CD4-positive, alpha-beta T cell (primary cell): ENCODE measurements around the gene LGALS8. TPM values are rescaled to one million over a fixed set of nuclear protein-coding genes. Genes with fewer than 3 reads are reported as not detected.

Experiments used
- ATAC-seq: fragments of 200-7000 bp; cut with Tn5 transposase; one replicate; pipeline ENCODE4 v1.10.0; 2022; ENCODE audit warnings: mild to moderate bottlenecking; ENCODE audit not compliant: poor library complexity
- CTCF ChIA-PET: fragments of 350-600 bp; sonication (Branson Sonifier 250); formaldehyde crosslinking; loops from one replicate; lab custom pipeline; 2021; ENCODE audit warnings: antibody characterized with exemption, inconsistent platforms; lab: Charles Lee
- POLR2A ChIA-PET: fragments of 350-600 bp; sonication (Branson Sonifier 250); formaldehyde crosslinking; loops from one replicate; lab custom pipeline; 2021; ENCODE audit warnings: antibody characterized with exemption, inconsistent platforms; lab: Charles Lee
- DNase-seq, 14 experiments: peaks; one replicate each; pipeline ENCODE4 v3.0.0-alpha.2; 2013 to 2020; ENCODE audit warnings: mixed read lengths in 2 of 14
- H3K27ac ChIP-seq, 2 donors: one replicate each; pipeline versions ENCODE4 v1.5.1 to v1.7.0; 2013; ENCODE audit warnings: low read length in 2 of 2, low read depth in 1 of 2, mild to moderate bottlenecking in 1 of 2
- H3K27me3 ChIP-seq, 2 experiments: 1 replicate in 1 of 2; 2 replicates in 1 of 2; pipeline versions ENCODE4 v1.6.1 to v1.7.0; 2013; ENCODE audit warnings: low read length in 2 of 2, control low read depth in 1 of 2, mild to moderate bottlenecking in 1 of 2, moderate library complexity in 1 of 2; ENCODE audit not compliant: insufficient read depth in 2 of 2, control insufficient read depth in 1 of 2
- H3K36me3 ChIP-seq: one replicate; pipeline ENCODE4 v1.6.1; 2013; ENCODE audit warnings: low read length, control low read depth; ENCODE audit not compliant: insufficient read depth
- H3K4me1 ChIP-seq: one replicate; pipeline ENCODE4 v1.6.1; 2013; ENCODE audit warnings: low read length, control low read depth; ENCODE audit not compliant: insufficient read depth
- H3K4me3 ChIP-seq: one replicate; pipeline ENCODE4 v1.5.1; 2013; ENCODE audit warnings: mild to moderate bottlenecking, low read length, moderate library complexity
- H3K9me3 ChIP-seq, 2 experiments: 1 replicate in 1 of 2; 2 replicates in 1 of 2; pipeline versions ENCODE4 v1.6.1 to v1.7.0; 2013; ENCODE audit warnings: low read length in 2 of 2, mild to moderate bottlenecking in 2 of 2, control low read depth in 1 of 2, moderate library complexity in 1 of 2; ENCODE audit not compliant: control insufficient read depth in 1 of 2, insufficient read depth in 1 of 2
- H3K27ac Mint-ChIP-seq: one replicate; pipeline ENCODE4 v1.8.0; 2020; ENCODE audit warnings: mixed read lengths
- H3K27me3 Mint-ChIP-seq: one replicate; pipeline ENCODE4 v1.8.0; 2021; ENCODE audit warnings: mixed read lengths
- H3K36me3 Mint-ChIP-seq: one replicate; pipeline ENCODE4 v1.8.0; 2021; ENCODE audit warnings: low read depth, mixed read lengths
- H3K4me1 Mint-ChIP-seq: one replicate; pipeline ENCODE4 v1.8.0; 2021; ENCODE audit warnings: low read depth, mixed read lengths
- H3K4me3 Mint-ChIP-seq: one replicate; pipeline ENCODE4 v1.8.0; 2020; ENCODE audit warnings: mild to moderate bottlenecking, mixed read lengths
- H3K9me3 Mint-ChIP-seq: one replicate; pipeline ENCODE4 v1.8.0; 2020; ENCODE audit warnings: mixed read lengths
- intact Hi-C, 2 experiments: fragments of 100-400 bp; cut with DNase I in 1 of 2; cut with micrococcal nuclease in 1 of 2; formaldehyde crosslinking; loops; one replicate each; pipeline versions ENCODE4 v1.15.1 to v1.9.0; 2023 to 2025; cut with DNase I, micrococcal nuclease
- total RNA-seq, 174 experiments: library from RNA in 2 of 174; stranded (reverse) in 2 of 174; gene quantifications; one replicate each; pipeline ENCODE4 v1.2.3 and lab custom pipeline; 2021 to 2026
- TF ChIP-seq, protein P1 (sequence below): fragments of 200-600 bp; IDR thresholded peaks from one replicate; pipeline ENCODE4 v1.8.0; 2022; ENCODE audit warnings: antibody characterized with exemption, mild to moderate bottlenecking

The LGALS8 gene
- total RNA-seq, 2 experiments from 2014 or later: 138 to 144 TPM

GRCh38 chr1:236497908-236498307, 25.9 kb upstream of the LGALS8 start:
- Histone ChIP-seq H3K4me1 (peaks cover 9% of the 10 kb centered on the region), H3K27ac (no peak overlapping the region), H3K9me3 (no peaks in the 10 kb centered on the region), H3K27me3 (no peaks in the 10 kb centered on the region), H3K36me3 (no peaks in the 10 kb centered on the region), H3K4me3 (no peak overlapping the region)
- H3K9me3 Mint-ChIP-seq: no peaks in the 10 kb centered on the region
- intact Hi-C loops: no loop called here
- no peaks in the 10 kb centered on the region for H3K27me3 Mint-ChIP-seq
- DNase-seq (no peak), ATAC-seq (no peak)
- ChIA-PET CTCF (no interaction called here), POLR2A (no interaction called here)
- H3K4me1 Mint-ChIP-seq: peaks cover 7% of the 10 kb centered on the region
- H3K36me3 Mint-ChIP-seq: no peaks in the 10 kb centered on the region
- H3K4me3 Mint-ChIP-seq: no peak overlapping the region
- TF ChIP-seq, protein P1, sequence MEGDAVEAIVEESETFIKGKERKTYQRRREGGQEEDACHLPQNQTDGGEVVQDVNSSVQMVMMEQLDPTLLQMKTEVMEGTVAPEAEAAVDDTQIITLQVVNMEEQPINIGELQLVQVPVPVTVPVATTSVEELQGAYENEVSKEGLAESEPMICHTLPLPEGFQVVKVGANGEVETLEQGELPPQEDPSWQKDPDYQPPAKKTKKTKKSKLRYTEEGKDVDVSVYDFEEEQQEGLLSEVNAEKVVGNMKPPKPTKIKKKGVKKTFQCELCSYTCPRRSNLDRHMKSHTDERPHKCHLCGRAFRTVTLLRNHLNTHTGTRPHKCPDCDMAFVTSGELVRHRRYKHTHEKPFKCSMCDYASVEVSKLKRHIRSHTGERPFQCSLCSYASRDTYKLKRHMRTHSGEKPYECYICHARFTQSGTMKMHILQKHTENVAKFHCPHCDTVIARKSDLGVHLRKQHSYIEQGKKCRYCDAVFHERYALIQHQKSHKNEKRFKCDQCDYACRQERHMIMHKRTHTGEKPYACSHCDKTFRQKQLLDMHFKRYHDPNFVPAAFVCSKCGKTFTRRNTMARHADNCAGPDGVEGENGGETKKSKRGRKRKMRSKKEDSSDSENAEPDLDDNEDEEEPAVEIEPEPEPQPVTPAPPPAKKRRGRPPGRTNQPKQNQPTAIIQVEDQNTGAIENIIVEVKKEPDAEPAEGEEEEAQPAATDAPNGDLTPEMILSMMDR: no peak
- no peak overlapping the region for H3K27ac Mint-ChIP-seq

GRCh38 chr1:236501093-236501492, 22.7 kb upstream of the LGALS8 start:
- H3K4me3 ChIP-seq: no peak overlapping the region
- peaks cover 13% of the 10 kb centered on the region for H3K4me1 Mint-ChIP-seq
- no peak for ATAC-seq
- H3K36me3 ChIP-seq: no peaks in the 10 kb centered on the region
- no peak overlapping the region for H3K4me3 Mint-ChIP-seq
- H3K9me3 ChIP-seq: no peaks in the 10 kb centered on the region
- TF ChIP-seq, protein P1: no peak
- H3K4me1 ChIP-seq: peaks cover 9% of the 10 kb centered on the region
- H3K27me3 ChIP-seq: no peaks in the 10 kb centered on the region
- ChIA-PET CTCF (interaction anchor here (0.7 to 0.8 kb wide), 2 partner anchors 19 to 49 kb away, joined by 3 read pairs; no protein-coding TSS in a partner anchor), POLR2A (no interaction called here)
- no peaks in the 10 kb centered on the region for H3K36me3 Mint-ChIP-seq
- H3K9me3 Mint-ChIP-seq: no peaks in the 10 kb centered on the region
- intact Hi-C loops: no loop called here
- no peak for DNase-seq
- no peaks in the 10 kb centered on the region for H3K27me3 Mint-ChIP-seq
- no peak overlapping the region for H3K27ac ChIP-seq
- no peak overlapping the region for H3K27ac Mint-ChIP-seq

GRCh38 chr1:236502579-236502971, 21.2 kb upstream of the LGALS8 start:
- H3K27ac Mint-ChIP-seq: peak overlapping the region; percentile 20
- no peaks in the 10 kb centered on the region for H3K36me3 Mint-ChIP-seq
- H3K4me1 Mint-ChIP-seq: peaks cover 13% of the 10 kb centered on the region
- no peaks in the 10 kb centered on the region for H3K9me3 ChIP-seq
- H3K4me3 ChIP-seq: no peak overlapping the region
- no peaks in the 10 kb centered on the region for H3K27me3 Mint-ChIP-seq
- CTCF ChIA-PET: interaction anchor here (0.6 kb wide), 1 partner anchor 46 kb away, joined by 3 read pairs; no protein-coding TSS in a partner anchor
- DNase-seq: no peak
- TF ChIP-seq, protein P1: no peak
- POLR2A ChIA-PET: interaction anchor here (0.6 to 2.3 kb wide), 4 partner anchors 14 to 998 kb away, joined by 3 to 10 read pairs (median 6); partner anchors contain the start of gene LGALS8
- H3K27ac ChIP-seq: no peak overlapping the region
- H3K4me1 ChIP-seq: peaks cover 9% of the 10 kb centered on the region
- no peaks in the 10 kb centered on the region for H3K9me3 Mint-ChIP-seq
- intact Hi-C loops: no loop called here
- ATAC-seq: no peak
- no peaks in the 10 kb centered on the region for H3K36me3 ChIP-seq
- H3K27me3 ChIP-seq: no peaks in the 10 kb centered on the region
- peak overlapping the region; percentile 61 for H3K4me3 Mint-ChIP-seq
